Esophagus muscularis mucosa (tissue), 4 donors: ENCODE data around the gene NXN. TPM values are rescaled to one million over a fixed set of nuclear protein-coding genes. Genes with fewer than 3 reads are reported as not detected.

Experiments
- DNase-seq: peaks from one replicate; pipeline ENCODE4 v3.0.0-alpha.2; 2017; ENCODE audit errors: extremely low spot score
- H3K27ac ChIP-seq, 4 donors: fragments of 200-600 bp; sonication (generic); replicated peaks in 1 of 4; 1 replicate in 3 of 4; 2 replicates in 1 of 4; pipeline ENCODE4 v1.5.1; 2016 to 2019; ENCODE audit warnings: mild to moderate bottlenecking in 1 of 4
- H3K27me3 ChIP-seq, 4 donors: fragments of 200-600 bp; sonication (generic); one replicate each; pipeline versions ENCODE4 v1.5.1 to v1.6.0; 2016 to 2019
- H3K36me3 ChIP-seq, 4 donors: fragments of 200-600 bp; sonication (generic); one replicate each; pipeline ENCODE4 v1.5.1; 2016 to 2019
- H3K4me1 ChIP-seq, 4 donors: fragments of 200-600 bp; sonication (generic); one replicate each; pipeline ENCODE4 v1.5.1; 2016 to 2019
- H3K4me3 ChIP-seq, 4 donors: fragments of 200-600 bp; sonication (generic); 1 replicate in 2 of 4; 2 replicates in 2 of 4; pipeline ENCODE4 v1.5.1; 2016 to 2019; ENCODE audit warnings: mild to moderate bottlenecking in 4 of 4, moderate library complexity in 1 of 4
- H3K9me3 ChIP-seq, 4 donors: fragments of 200-600 bp; sonication (generic); 1 replicate in 3 of 4; 2 replicates in 1 of 4; pipeline ENCODE4 v1.5.1; 2016 to 2019
- CTCF ChIP-seq, 3 experiments: fragments of 200-600 bp in 2 of 3; fragments of 450-650 bp in 1 of 3; sonication (generic) in 2 of 3; IDR thresholded peaks; one replicate each; pipeline ENCODE4 v1.5.1; 2017 to 2019; ENCODE audit warnings: antibody characterized with exemption in 3 of 3, mild to moderate bottlenecking in 2 of 3, moderate library complexity in 1 of 3
- EP300 ChIP-seq: sonication (generic); formaldehyde crosslinking; IDR thresholded peaks from one replicate; pipeline ENCODE4 v1.6.1; 2017; ENCODE audit warnings: antibody characterized with exemption
- POLR2A ChIP-seq: fragments of 450-650 bp; IDR thresholded peaks from one replicate; pipeline ENCODE4 v1.6.1; 2017; ENCODE audit warnings: antibody characterized with exemption, moderate library complexity, mild to moderate bottlenecking, low read depth
- POLR2AphosphoS5 ChIP-seq, 2 donors: sonication (generic); formaldehyde crosslinking; IDR thresholded peaks; one replicate each; pipeline ENCODE4 v1.6.1; 2017; ENCODE audit warnings: antibody characterized with exemption in 2 of 2
- WGBS: methylation state at CpG from one replicate; pipeline ENCODE4 v1.1.5; 2018; 5-methylcytosine and 5-hydroxymethylcytosine counted together
- intact Hi-C: fragments of 100-400 bp; cut with DNase I; formaldehyde crosslinking; loops from one replicate; pipeline ENCODE4 v1.15.1; 2023
- total RNA-seq, 4 donors: library from RNA; depleted of rRNA; stranded (reverse); fragments of >200 nt; gene quantifications; one replicate each; pipeline versions ENCODE4 v1.1.0 to v1.2.1, GENCODE V29; 2016

Gene NXN
- total RNA-seq, 4 donors from 2014 or later: 37.0 to 65.6 (median 49.8) TPM

GRCh38 chr17:949623-950303 is 29.8 kb downstream of the NXN start:
- intact Hi-C loops: no loop called here
- Histone ChIP-seq H3K4me1 (peaks cover 19 to 46% (median 44%) of the 10 kb centered on the region in 4 donors), H3K27ac (peak overlapping the region; percentile 77 to 90 (median 84)), H3K27me3 (no peaks in the 10 kb centered on the region), H3K9me3 (no peaks in the 10 kb centered on the region), H3K36me3 (peaks cover 0 to 5% (median 0%) of the 10 kb centered on the region in 4 donors), H3K4me3 (no peak overlapping the region)
- DNase-seq: no peak
- TF ChIP-seq POLR2AphosphoS5 (IDR thresholded peaks at IDR 0.05) (no peak), POLR2A (no peak), EP300 (no peak), CTCF (IDR thresholded peaks at IDR 0.05) (no peak)
- 44% methylated on average over 8 of the region's 12 CpGs for WGBS

- Histone ChIP-seq H3K27ac (peak overlapping the region; percentile 64 to 70 (median 68)), H3K36me3 (peaks cover 0 to 5% (median 0%) of the 10 kb centered on the region in 4 donors)
Measured at GRCh38 chr17:948284-948852, 31.2 kb downstream of the NXN start.

GRCh38 chr17:946510-947236 is 32.9 kb downstream of the NXN start:
- Histone ChIP-seq H3K9me3 (no peaks in the 10 kb centered on the region), H3K4me1 (peaks cover 10 to 49% (median 45%) of the 10 kb centered on the region in 4 donors), H3K4me3 (no peak overlapping the region), H3K36me3 (peaks cover 0 to 5% (median 0%) of the 10 kb centered on the region in 4 donors), H3K27me3 (no peaks in the 10 kb centered on the region), H3K27ac (no peak overlapping the region)
- DNase-seq: no peak
- intact Hi-C loops: no loop called here
- no peak for TF ChIP-seq CTCF (IDR thresholded peaks at IDR 0.05)
- no peak for TF ChIP-seq EP300
- TF ChIP-seq POLR2A: no peak
- WGBS: 89% methylated on average over 24 of the region's 37 CpGs

More at GRCh38 chr17:948284-948852, 31.2 kb downstream of the NXN start:
- Histone ChIP-seq H3K27me3 (no peaks in the 10 kb centered on the region), H3K4me1 (peaks cover 14 to 47% (median 44%) of the 10 kb centered on the region in 4 donors), H3K4me3 (peak overlapping the region in 1 of 4 donors; percentile 13), H3K9me3 (no peaks in the 10 kb centered on the region)
- DNase-seq: no peak
- TF ChIP-seq CTCF (IDR thresholded peaks at IDR 0.05) (peak in 1 of 3 experiments; percentile 5), EP300 (no peak)
- intact Hi-C loops: no loop called here
- WGBS: 62% methylated on average over 23 of the region's 25 CpGs

GRCh38 chr17:945672-946071 is 33.9 kb downstream of the NXN start:
- 50% methylated on average over 3 of the region's 3 CpGs for WGBS
- Histone ChIP-seq H3K4me1 (peaks cover 5 to 40% (median 35%) of the 10 kb centered on the region in 4 donors), H3K9me3 (no peaks in the 10 kb centered on the region), H3K36me3 (peaks cover 0 to 5% (median 0%) of the 10 kb centered on the region in 4 donors), H3K27me3 (no peaks in the 10 kb centered on the region), H3K27ac (no peak overlapping the region), H3K4me3 (no peak overlapping the region)
- no peak for TF ChIP-seq POLR2A
- no peak for TF ChIP-seq POLR2AphosphoS5 (IDR thresholded peaks at IDR 0.05)
- TF ChIP-seq CTCF (IDR thresholded peaks at IDR 0.05): no peak
- TF ChIP-seq EP300: no peak
- DNase-seq: no peak
- intact Hi-C loops: no loop called here
